NCI-H146 treated with DMSO at 0.1 percent for 48 hours (cell line): ENCODE measurements around the gene ACTR2.
A peak's percentile ranks its signal among the peaks of the same experiment; 100 is the strongest.

Source experiments
- DNase-seq: peaks from one replicate; lab custom pipeline; 2025; ENCODE audit not compliant: unreplicated experiment; lab: John Stamatoyannopoulos, UW

ACTR2 gene

GRCh38 chr2:65277791-65278483 lies 50.3 kb downstream of the ACTR2 start:
- no peak for DNase-seq

- DNase-seq = no peak
Observed at GRCh38 chr2:65278531-65278981, 50.9 kb downstream of the ACTR2 start.

- DNase-seq = no peak
Observed at GRCh38 chr2:65279756-65280155, 52.1 kb downstream of the ACTR2 start.

- no peak for DNase-seq
Observed at GRCh38 chr2:65281627-65282351, 54.2 kb downstream of the ACTR2 start.

- DNase-seq = no peak
Observed at GRCh38 chr2:65282477-65283053, 54.9 kb downstream of the ACTR2 start.

GRCh38 chr2:65287364-65287763 lies 59.7 kb downstream of the ACTR2 start:
- no peak for DNase-seq

- DNase-seq = no peak
Observed at GRCh38 chr2:65291216-65292105, 63.8 kb downstream of the ACTR2 start.

GRCh38 chr2:65292106-65292400 lies 64.4 kb downstream of the ACTR2 start:
- no peak for DNase-seq

- no peak for DNase-seq
Observed at GRCh38 chr2:65292461-65293011, 64.9 kb downstream of the ACTR2 start.

- DNase-seq = no peak
Observed at GRCh38 chr2:65293376-65293775, 65.7 kb downstream of the ACTR2 start.

- no peak for DNase-seq
Observed at GRCh38 chr2:65294136-65294535, 66.5 kb downstream of the ACTR2 start.

- DNase-seq = no peak
Observed at GRCh38 chr2:65294701-65295100, 67.1 kb downstream of the ACTR2 start.

- no peak for DNase-seq
Observed at GRCh38 chr2:65296971-65297370, 69.3 kb downstream of the ACTR2 start.

GRCh38 chr2:65297544-65297943 lies 69.9 kb downstream of the ACTR2 start:
- DNase-seq = no peak

- DNase-seq = no peak
Observed at GRCh38 chr2:65298089-65298488, 70.5 kb downstream of the ACTR2 start.

GRCh38 chr2:65299246-65299645 lies 71.6 kb downstream of the ACTR2 start:
- no peak for DNase-seq

GRCh38 chr2:65300134-65300760 lies 72.6 kb downstream of the ACTR2 start:
- no peak for DNase-seq

GRCh38 chr2:65300761-65301711 lies 73.4 kb downstream of the ACTR2 start:
- peak; percentile 26 for DNase-seq

- DNase-seq = no peak
Observed at GRCh38 chr2:65305934-65306333, 78.3 kb downstream of the ACTR2 start.

- DNase-seq = no peak
Observed at GRCh38 chr2:65309699-65310098, 82.1 kb downstream of the ACTR2 start.
